ENCODE results near the gene KCTD6.

KCTD6 gene

GRCh38 chr3:58495101-58495500 lies 3.2 kb downstream of the KCTD6 start:
- Mint-ChIP-seq H3K36me3 (ENCODE audit: low read depth) (peaks cover 12% of the 10 kb centered on the region), H3K27me3 (ENCODE audit: low read depth) (no peaks in the 10 kb centered on the region), H3K4me3 (peak overlapping the region in 2 of 3 experiments; percentile 40 to 57), H3K27ac (peak overlapping the region; percentile 42 to 51 (median 49)), H3K4me1 (peaks cover 62% of the 10 kb centered on the region), H3K9me3 (no peaks in the 10 kb centered on the region)
- TF ChIP-seq CTCF (IDR thresholded peaks at IDR 0.05; ENCODE audit: unreplicated experiment in 3 of 3), result no peak

GRCh38 chr3:58496206-58496857 lies 4.4 kb downstream of the KCTD6 start:
- H3K36me3 Mint-ChIP-seq (ENCODE audit: low read depth), result peaks cover 21% of the 10 kb centered on the region
- H3K4me1 Mint-ChIP-seq, result peaks cover 59% of the 10 kb centered on the region
- no peaks in the 10 kb centered on the region for H3K9me3 Mint-ChIP-seq
- no peaks in the 10 kb centered on the region for H3K27me3 Mint-ChIP-seq (ENCODE audit: low read depth)
- TF ChIP-seq CTCF (IDR thresholded peaks at IDR 0.05; ENCODE audit: unreplicated experiment in 3 of 3), result no peak
- peak overlapping the region; percentile 42 to 51 (median 49) for H3K27ac Mint-ChIP-seq
- peak overlapping the region; percentile 10 to 38 (median 24) for H3K4me3 Mint-ChIP-seq

GRCh38 chr3:58497097-58497496 lies 5.2 kb downstream of the KCTD6 start:
- Mint-ChIP-seq H3K4me3 (peak overlapping the region in 2 of 3 experiments; percentile 3 to 9), H3K9me3 (no peaks in the 10 kb centered on the region), H3K36me3 (ENCODE audit: low read depth) (peaks cover 29% of the 10 kb centered on the region), H3K27me3 (ENCODE audit: low read depth) (no peaks in the 10 kb centered on the region), H3K27ac (peak overlapping the region; percentile 49 to 89 (median 85)), H3K4me1 (peaks cover 56% of the 10 kb centered on the region)
- TF ChIP-seq CTCF (IDR thresholded peaks at IDR 0.05; ENCODE audit: unreplicated experiment in 3 of 3), result no peak

GRCh38 chr3:58502872-58503271 lies 11.0 kb downstream of the KCTD6 start:
- no peak overlapping the region for H3K4me3 Mint-ChIP-seq
- peaks cover 43% of the 10 kb centered on the region for H3K36me3 Mint-ChIP-seq (ENCODE audit: low read depth)
- no peak overlapping the region for H3K27ac Mint-ChIP-seq
- H3K27me3 Mint-ChIP-seq (ENCODE audit: low read depth), result no peaks in the 10 kb centered on the region
- no peaks in the 10 kb centered on the region for H3K9me3 Mint-ChIP-seq
- no peak for TF ChIP-seq CTCF (IDR thresholded peaks at IDR 0.05; ENCODE audit: unreplicated experiment in 3 of 3)
- peaks cover 16% of the 10 kb centered on the region for H3K4me1 Mint-ChIP-seq

- no peak for TF ChIP-seq CTCF (IDR thresholded peaks at IDR 0.05; ENCODE audit: unreplicated experiment in 3 of 3)
- Mint-ChIP-seq H3K36me3 (ENCODE audit: low read depth) (peaks cover 24% of the 10 kb centered on the region), H3K9me3 (no peaks in the 10 kb centered on the region), H3K27ac (peak overlapping the region in 2 of 3 experiments; percentile 8 to 35), H3K4me3 (no peak overlapping the region), H3K4me1 (peaks cover 19% of the 10 kb centered on the region), H3K27me3 (ENCODE audit: low read depth) (no peaks in the 10 kb centered on the region)
These were observed 15.6 kb downstream of the KCTD6 start for GRCh38 chr3:58507356-58508078.

Measured in nephron (organoid).